H1 (cell line): ENCODE results near the gene MBD3L3.
"Not testable (repeated sequence)": the region's sequence is repeated elsewhere in the genome, so short reads cannot be mapped to it uniquely, and the experiment has no call there.

Experiments used
- CHD1 ChIP-seq: IDR thresholded peaks from 2 replicates; pipeline ENCODE4 v1.6.1; 2012; ENCODE audit warnings: low read depth, low read length, improper control_type of control experiment
- JUN ChIP-seq: IDR thresholded peaks from 2 replicates; pipeline ENCODE4 v1.6.1; 2011; ENCODE audit warnings: low read depth, mild to moderate bottlenecking, improper control_type of control experiment, low read length
- NRF1 ChIP-seq: IDR thresholded peaks from 2 replicates; pipeline ENCODE4 v1.6.1; 2011; ENCODE audit warnings: mild to moderate bottlenecking, low read depth, low read length, improper control_type of control experiment
- SP1 ChIP-seq: IDR thresholded peaks from 2 replicates; pipeline ENCODE4 v1.6.1; 2011; ENCODE audit warnings: low read depth, low read length
- ZNF274 ChIP-seq: IDR thresholded peaks from 2 replicates; pipeline ENCODE4 v1.7.0; 2012; ENCODE audit warnings: low read length, borderline replicate concordance; ENCODE audit errors: extremely low read depth
- TF ChIP-seq, protein P1 (sequence below), 3 experiments: IDR thresholded peaks; 1 replicate in 2 of 3; 2 replicates in 1 of 3; pipeline versions ENCODE4 v1.5.1 to v1.6.1; 2011; ENCODE audit warnings: low read length in 3 of 3, mild to moderate bottlenecking in 3 of 3, inconsistent platforms in 2 of 3, low read depth in 1 of 3, moderate library complexity in 1 of 3; ENCODE audit not compliant: insufficient read depth in 1 of 3; ENCODE audit errors: control extremely low read depth in 1 of 3

DNA sequence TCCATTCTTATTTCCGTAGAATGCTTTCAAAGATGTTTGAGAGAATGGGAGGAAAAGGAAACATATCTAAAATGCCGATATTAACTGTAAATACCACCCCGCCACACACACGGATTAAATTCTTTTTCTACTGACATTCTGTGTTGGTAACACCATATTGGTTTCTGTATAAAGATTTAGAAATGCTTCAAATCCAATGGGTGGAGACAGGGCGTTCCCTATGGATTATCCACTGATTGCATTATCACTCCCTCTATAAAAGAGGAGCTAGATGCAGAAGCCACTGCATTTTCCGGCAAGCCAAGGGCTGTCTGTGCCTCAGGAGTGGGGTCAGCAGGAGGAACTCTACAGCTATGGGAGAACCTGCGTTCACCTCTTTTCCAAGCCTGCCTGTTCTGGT is 9.5 kb downstream of the MBD3L3 start, which contains the start of gene MBD3L2:
- not testable (repeated sequence) for TF ChIP-seq SP1, JUN, NRF1, ZNF274, CHD1
- TF ChIP-seq, protein P1, sequence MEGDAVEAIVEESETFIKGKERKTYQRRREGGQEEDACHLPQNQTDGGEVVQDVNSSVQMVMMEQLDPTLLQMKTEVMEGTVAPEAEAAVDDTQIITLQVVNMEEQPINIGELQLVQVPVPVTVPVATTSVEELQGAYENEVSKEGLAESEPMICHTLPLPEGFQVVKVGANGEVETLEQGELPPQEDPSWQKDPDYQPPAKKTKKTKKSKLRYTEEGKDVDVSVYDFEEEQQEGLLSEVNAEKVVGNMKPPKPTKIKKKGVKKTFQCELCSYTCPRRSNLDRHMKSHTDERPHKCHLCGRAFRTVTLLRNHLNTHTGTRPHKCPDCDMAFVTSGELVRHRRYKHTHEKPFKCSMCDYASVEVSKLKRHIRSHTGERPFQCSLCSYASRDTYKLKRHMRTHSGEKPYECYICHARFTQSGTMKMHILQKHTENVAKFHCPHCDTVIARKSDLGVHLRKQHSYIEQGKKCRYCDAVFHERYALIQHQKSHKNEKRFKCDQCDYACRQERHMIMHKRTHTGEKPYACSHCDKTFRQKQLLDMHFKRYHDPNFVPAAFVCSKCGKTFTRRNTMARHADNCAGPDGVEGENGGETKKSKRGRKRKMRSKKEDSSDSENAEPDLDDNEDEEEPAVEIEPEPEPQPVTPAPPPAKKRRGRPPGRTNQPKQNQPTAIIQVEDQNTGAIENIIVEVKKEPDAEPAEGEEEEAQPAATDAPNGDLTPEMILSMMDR (IDR thresholded peaks at IDR 0.05; ENCODE audit: control extremely low read depth in 1 of 3, insufficient read depth in 1 of 3, low read depth in 1 of 3, low read length in 3 of 3) = not testable (repeated sequence)
